ENCODE measurements around the gene ASTN2.

- no peak for TF ChIP-seq EZH2 (IDR thresholded peaks at IDR 0.05; ENCODE audit: borderline replicate concordance, insufficient read depth, low read length, poor library complexity, severe bottlenecking)
- no peak for TF ChIP-seq CTCF (IDR thresholded peaks at IDR 0.05; ENCODE audit: poor library complexity, severe bottlenecking)
- TF ChIP-seq EP300 (conservative IDR thresholded peaks at IDR 0.05; ENCODE audit: poor library complexity, severe bottlenecking): no peak
- TF ChIP-seq MXI1 (conservative IDR thresholded peaks at IDR 0.05; ENCODE audit: poor library complexity, severe bottlenecking): no peak
- TF ChIP-seq POLR2AphosphoS5 (IDR thresholded peaks at IDR 0.05): no peak
- TF ChIP-seq TAF1 (IDR thresholded peaks at IDR 0.05; ENCODE audit: low read depth): no peak
- no peak for TF ChIP-seq REST (IDR thresholded peaks at IDR 0.05; ENCODE audit: borderline replicate concordance)
These were observed 651.1 kb downstream of the ASTN2 start for GRCh38 chr9:116763770-116764169.
